ENCODE data around the gene ICA1. TPM values are rescaled to one million over a fixed set of nuclear protein-coding genes. Genes with fewer than 3 reads are reported as not detected.

Gene ICA1
- total RNA-seq, 1 experiment from 2014 or later: not detected

Other genes starting within 250 kb of the ICA1 start
- gene NXPH1, start 171.4 kb upstream of the ICA1 start, total RNA-seq (2014; rRNA removed): 1.0 and 2.8 TPM in 2 replicates

All from LHCN-M2 (cell line).